Neural cell (in vitro differentiated cells): ENCODE results near the gene RINT1. TPM values are rescaled to one million over a fixed set of nuclear protein-coding genes. Genes with fewer than 3 reads are reported as not detected.

Experiments used
- H2AFZ ChIP-seq: fragments of 200-600, 300-800 bp; sonication (generic), shearing (Covaris generic); 2 replicates; pipeline ENCODE4 v1.6.0; 2014; ENCODE audit warnings: low read depth, mild to moderate bottlenecking, antibody characterized with exemption, low read length, moderate library complexity
- H3F3A ChIP-seq: fragments of 200-600 bp; shearing (Covaris generic); 2 replicates; pipeline ENCODE4 v1.6.1; 2016; ENCODE audit warnings: mild to moderate bottlenecking, moderate library complexity, mixed read lengths, antibody characterized with exemption, low read length; ENCODE audit not compliant: insufficient read depth, poor library complexity, severe bottlenecking
- H3K27ac ChIP-seq: fragments of 200-600, 300-800 bp; sonication (generic), shearing (Covaris generic); 2 replicates; pipeline ENCODE4 v1.5.1; 2014; ENCODE audit warnings: mild to moderate bottlenecking, low read length, moderate library complexity
- H3K27me3 ChIP-seq: fragments of 300-800, 200-600 bp; sonication (generic), shearing (Covaris generic); 2 replicates; pipeline ENCODE4 v1.6.0; 2014; ENCODE audit warnings: mild to moderate bottlenecking, low read depth, low read length, moderate library complexity; ENCODE audit not compliant: insufficient read depth
- H3K36me3 ChIP-seq: fragments of 300-800, 200-600 bp; sonication (generic), shearing (Covaris generic); 2 replicates; pipeline ENCODE4 v1.5.1; 2014; ENCODE audit warnings: mild to moderate bottlenecking, antibody characterized with exemption, low read length, moderate library complexity; ENCODE audit not compliant: insufficient read depth
- H3K4me2 ChIP-seq: fragments of 300-800, 200-600 bp; sonication (generic), shearing (Covaris generic); 2 replicates; pipeline ENCODE4 v1.6.0; 2014; ENCODE audit warnings: mild to moderate bottlenecking, low read length
- H3K4me3 ChIP-seq: fragments of 300-800, 200-600 bp; sonication (generic), shearing (Covaris generic); 2 replicates; pipeline ENCODE4 v1.5.1; 2014; ENCODE audit warnings: mild to moderate bottlenecking, low read length, moderate library complexity
- H3K79me2 ChIP-seq: fragments of 200-600 bp; shearing (Covaris generic); replicated peaks from 2 replicates; pipeline ENCODE4 v1.6.0; 2014; ENCODE audit warnings: mild to moderate bottlenecking, low read length, moderate library complexity; ENCODE audit not compliant: insufficient read depth
- H3K9ac ChIP-seq: fragments of 300-800, 200-600 bp; sonication (generic), shearing (Covaris generic); 2 replicates; pipeline ENCODE4 v1.6.1; 2016; ENCODE audit warnings: mild to moderate bottlenecking, low read length, mixed read lengths
- H3K9me2 ChIP-seq: fragments of 200-600 bp; shearing (Covaris generic); 2 replicates; pipeline ENCODE4 v1.6.1; 2016; ENCODE audit warnings: mild to moderate bottlenecking, low read length, mixed read lengths; ENCODE audit not compliant: insufficient read depth
- H3K9me3 ChIP-seq: fragments of 200-600, 300-800 bp; sonication (generic), shearing (Covaris generic); 2 replicates; pipeline ENCODE4 v1.6.1; 2016; ENCODE audit warnings: mild to moderate bottlenecking, mixed run types, low read length, moderate library complexity, mixed read lengths
- H4K20me1 ChIP-seq: fragments of 200-600 bp; shearing (Covaris generic); 2 replicates; pipeline ENCODE4 v1.6.1; 2016; ENCODE audit warnings: mild to moderate bottlenecking, mixed run types; ENCODE audit not compliant: insufficient read depth
- EP300 ChIP-seq: fragments of 450-650 bp; conservative IDR thresholded peaks from 2 replicates; pipeline ENCODE4 v1.6.1; 2014; ENCODE audit warnings: antibody characterized with exemption, mild to moderate bottlenecking, moderate library complexity; ENCODE audit not compliant: poor library complexity, severe bottlenecking
- EZH2 ChIP-seq: fragments of 200-600, 300-800 bp; shearing (Covaris generic), sonication (generic); IDR thresholded peaks from 2 replicates; pipeline ENCODE4 v1.6.1; 2014; ENCODE audit warnings: antibody characterized with exemption, low read length, borderline replicate concordance, mild to moderate bottlenecking; ENCODE audit not compliant: insufficient read depth, poor library complexity, severe bottlenecking
- MXI1 ChIP-seq: fragments of 450-650 bp; conservative IDR thresholded peaks from 2 replicates; pipeline ENCODE4 v1.6.1; 2014; ENCODE audit warnings: antibody characterized with exemption, mild to moderate bottlenecking; ENCODE audit not compliant: poor library complexity, severe bottlenecking
- POLR2AphosphoS5 ChIP-seq: IDR thresholded peaks from 2 replicates; pipeline ENCODE4 v1.6.1; 2012
- RAD21 ChIP-seq: fragments of 450-650 bp; conservative IDR thresholded peaks from 2 replicates; pipeline ENCODE4 v1.6.1; 2014; ENCODE audit warnings: antibody characterized with exemption, mild to moderate bottlenecking, moderate library complexity
- SMC3 ChIP-seq: fragments of 450-650 bp; conservative IDR thresholded peaks from 2 replicates; pipeline ENCODE4 v1.6.1; 2014; ENCODE audit warnings: antibody characterized with exemption, mild to moderate bottlenecking, moderate library complexity; ENCODE audit not compliant: poor library complexity
- TAF1 ChIP-seq: IDR thresholded peaks from 2 replicates; pipeline ENCODE4 v1.6.1; 2012; ENCODE audit warnings: low read depth
- polyA plus RNA-seq: library from polyadenylated mRNA; depleted of rRNA; stranded (reverse); fragments of >200 nt; gene quantifications from 2 replicates; pipeline ENCODE4 v1.2.3, GENCODE V29; 2014
- TF ChIP-seq, protein P1 (sequence below): IDR thresholded peaks from 2 replicates; pipeline ENCODE4 v1.6.1; 2012; ENCODE audit warnings: borderline replicate concordance
- TF ChIP-seq, protein P2 (sequence below): fragments of 450-650 bp; IDR thresholded peaks from 2 replicates; pipeline ENCODE4 v1.5.1; 2014; ENCODE audit warnings: antibody characterized with exemption, mild to moderate bottlenecking, moderate library complexity; ENCODE audit not compliant: poor library complexity, severe bottlenecking

The RINT1 gene
- polyA plus RNA-seq, 1 donor from 2014 or later, result 8.6 TPM

DNA sequence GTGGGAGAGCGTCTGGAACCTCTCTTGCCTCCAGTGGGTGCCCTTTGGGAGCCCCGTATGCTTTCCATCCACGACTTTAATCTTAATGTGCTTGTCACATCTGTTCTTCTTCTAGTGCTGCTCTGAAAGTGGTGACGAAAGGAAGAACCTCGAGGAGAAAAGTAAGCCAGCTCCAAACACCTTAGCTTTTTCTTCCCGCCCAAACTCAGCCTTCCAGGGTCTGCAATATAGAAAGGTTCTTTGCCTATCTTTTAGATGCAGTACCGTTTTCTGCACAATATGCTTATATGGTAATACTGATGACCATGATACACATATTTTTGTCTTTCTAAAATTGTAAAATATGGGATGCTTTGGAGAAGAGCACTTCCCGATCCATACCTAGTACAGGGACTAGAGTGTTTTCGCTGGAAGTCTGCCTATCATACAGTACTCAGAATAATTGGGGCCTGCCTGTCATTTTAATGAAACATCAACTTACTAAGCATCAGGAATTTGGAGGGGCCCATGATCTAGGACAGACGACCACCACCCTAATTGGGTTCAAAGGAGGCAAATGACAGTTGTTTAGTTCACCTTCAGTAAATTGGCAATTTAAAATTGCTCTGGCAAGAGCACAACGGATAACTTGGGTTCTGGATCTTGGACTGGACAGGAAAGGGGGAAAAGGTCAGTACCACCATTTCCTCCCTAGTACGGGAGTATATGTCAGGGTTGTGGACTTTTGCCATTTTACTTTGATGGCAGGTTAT lies 884 bp downstream of the RINT1 start:
- H3K9ac ChIP-seq, result peak overlapping the region; percentile 90

DNA sequence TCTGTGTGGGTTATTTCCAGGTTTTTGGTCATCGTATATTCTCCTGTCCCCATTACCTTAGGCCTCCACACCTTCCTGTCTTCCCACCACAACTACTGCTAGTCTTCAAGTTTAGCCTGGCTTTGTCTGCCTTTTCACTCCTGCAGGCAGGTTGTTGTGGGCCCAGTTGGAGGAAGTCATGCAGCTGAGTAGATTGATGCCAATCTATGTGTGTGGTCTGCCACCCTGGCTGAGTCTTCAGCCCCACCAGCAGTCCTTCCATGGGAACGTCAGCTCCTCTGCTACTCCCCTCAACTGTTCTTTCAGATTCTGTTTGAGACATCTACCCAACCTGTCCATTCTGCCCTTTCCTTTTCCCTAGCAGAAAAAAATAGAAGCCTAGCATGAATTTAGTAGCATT lies 6.3 kb downstream of the RINT1 start:
- H3K36me3 ChIP-seq, result no peaks in the 10 kb centered on the region
- no peak overlapping the region for H2AFZ ChIP-seq
- H3K9me2 ChIP-seq, result no peaks in the 10 kb centered on the region
- H4K20me1 ChIP-seq, result no peaks in the 10 kb centered on the region
- no peaks in the 10 kb centered on the region for H3K9me3 ChIP-seq
- H3K79me2 ChIP-seq, result peaks cover 7% of the 10 kb centered on the region
- no peaks in the 10 kb centered on the region for H3F3A ChIP-seq
- H3K4me3 ChIP-seq, result no peak overlapping the region
- H3K4me2 ChIP-seq, result no peak overlapping the region
- no peaks in the 10 kb centered on the region for H3K27me3 ChIP-seq
- no peak for TF ChIP-seq TAF1
- TF ChIP-seq POLR2AphosphoS5, result no peak
- TF ChIP-seq, protein P1, sequence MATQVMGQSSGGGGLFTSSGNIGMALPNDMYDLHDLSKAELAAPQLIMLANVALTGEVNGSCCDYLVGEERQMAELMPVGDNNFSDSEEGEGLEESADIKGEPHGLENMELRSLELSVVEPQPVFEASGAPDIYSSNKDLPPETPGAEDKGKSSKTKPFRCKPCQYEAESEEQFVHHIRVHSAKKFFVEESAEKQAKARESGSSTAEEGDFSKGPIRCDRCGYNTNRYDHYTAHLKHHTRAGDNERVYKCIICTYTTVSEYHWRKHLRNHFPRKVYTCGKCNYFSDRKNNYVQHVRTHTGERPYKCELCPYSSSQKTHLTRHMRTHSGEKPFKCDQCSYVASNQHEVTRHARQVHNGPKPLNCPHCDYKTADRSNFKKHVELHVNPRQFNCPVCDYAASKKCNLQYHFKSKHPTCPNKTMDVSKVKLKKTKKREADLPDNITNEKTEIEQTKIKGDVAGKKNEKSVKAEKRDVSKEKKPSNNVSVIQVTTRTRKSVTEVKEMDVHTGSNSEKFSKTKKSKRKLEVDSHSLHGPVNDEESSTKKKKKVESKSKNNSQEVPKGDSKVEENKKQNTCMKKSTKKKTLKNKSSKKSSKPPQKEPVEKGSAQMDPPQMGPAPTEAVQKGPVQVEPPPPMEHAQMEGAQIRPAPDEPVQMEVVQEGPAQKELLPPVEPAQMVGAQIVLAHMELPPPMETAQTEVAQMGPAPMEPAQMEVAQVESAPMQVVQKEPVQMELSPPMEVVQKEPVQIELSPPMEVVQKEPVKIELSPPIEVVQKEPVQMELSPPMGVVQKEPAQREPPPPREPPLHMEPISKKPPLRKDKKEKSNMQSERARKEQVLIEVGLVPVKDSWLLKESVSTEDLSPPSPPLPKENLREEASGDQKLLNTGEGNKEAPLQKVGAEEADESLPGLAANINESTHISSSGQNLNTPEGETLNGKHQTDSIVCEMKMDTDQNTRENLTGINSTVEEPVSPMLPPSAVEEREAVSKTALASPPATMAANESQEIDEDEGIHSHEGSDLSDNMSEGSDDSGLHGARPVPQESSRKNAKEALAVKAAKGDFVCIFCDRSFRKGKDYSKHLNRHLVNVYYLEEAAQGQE, result no peak
- TF ChIP-seq EP300, result no peak
- TF ChIP-seq EZH2, result no peak
- TF ChIP-seq, protein P2, sequence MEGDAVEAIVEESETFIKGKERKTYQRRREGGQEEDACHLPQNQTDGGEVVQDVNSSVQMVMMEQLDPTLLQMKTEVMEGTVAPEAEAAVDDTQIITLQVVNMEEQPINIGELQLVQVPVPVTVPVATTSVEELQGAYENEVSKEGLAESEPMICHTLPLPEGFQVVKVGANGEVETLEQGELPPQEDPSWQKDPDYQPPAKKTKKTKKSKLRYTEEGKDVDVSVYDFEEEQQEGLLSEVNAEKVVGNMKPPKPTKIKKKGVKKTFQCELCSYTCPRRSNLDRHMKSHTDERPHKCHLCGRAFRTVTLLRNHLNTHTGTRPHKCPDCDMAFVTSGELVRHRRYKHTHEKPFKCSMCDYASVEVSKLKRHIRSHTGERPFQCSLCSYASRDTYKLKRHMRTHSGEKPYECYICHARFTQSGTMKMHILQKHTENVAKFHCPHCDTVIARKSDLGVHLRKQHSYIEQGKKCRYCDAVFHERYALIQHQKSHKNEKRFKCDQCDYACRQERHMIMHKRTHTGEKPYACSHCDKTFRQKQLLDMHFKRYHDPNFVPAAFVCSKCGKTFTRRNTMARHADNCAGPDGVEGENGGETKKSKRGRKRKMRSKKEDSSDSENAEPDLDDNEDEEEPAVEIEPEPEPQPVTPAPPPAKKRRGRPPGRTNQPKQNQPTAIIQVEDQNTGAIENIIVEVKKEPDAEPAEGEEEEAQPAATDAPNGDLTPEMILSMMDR, result no peak
- no peak for TF ChIP-seq RAD21
- no peak for TF ChIP-seq SMC3
- TF ChIP-seq MXI1, result no peak
- H3K9ac ChIP-seq, result no peak overlapping the region
- no peak overlapping the region for H3K27ac ChIP-seq

More for the DNA sequence above, 884 bp downstream of the RINT1 start:
- Histone ChIP-seq H3K27ac (peak overlapping the region; percentile 81), H3K4me2 (peak overlapping the region; percentile 89), H3K9me3 (no peaks in the 10 kb centered on the region), H3K9me2 (no peaks in the 10 kb centered on the region), H2AFZ (peak overlapping the region; percentile 74), H3F3A (no peaks in the 10 kb centered on the region), H3K4me3 (peak overlapping the region; percentile 85), H4K20me1 (peaks cover 4% of the 10 kb centered on the region), H3K79me2 (peaks cover 15% of the 10 kb centered on the region), H3K27me3 (no peaks in the 10 kb centered on the region), H3K36me3 (no peaks in the 10 kb centered on the region)
- no peak for TF ChIP-seq TAF1
- TF ChIP-seq RAD21, result no peak
- TF ChIP-seq EP300, result no peak
- TF ChIP-seq MXI1, result no peak
- TF ChIP-seq, protein P2, result no peak
- no peak for TF ChIP-seq SMC3
- TF ChIP-seq, protein P1, result no peak
- no peak for TF ChIP-seq POLR2AphosphoS5
- TF ChIP-seq EZH2, result no peak
